DMS79 treated with DMSO at 0.1 percent for 48 hours (cell line): ENCODE results near the gene AFAP1.
A peak's percentile ranks its signal among the peaks of the same experiment; 100 is the strongest.

Source experiments
- DNase-seq: peaks from one replicate; lab custom pipeline; 2025; lab: John Stamatoyannopoulos, UW

Gene AFAP1

GRCh38 chr4:7784131-7784870 lies 155.4 kb downstream of the AFAP1 start:
- no peak for DNase-seq

- no peak for DNase-seq
Observed at GRCh38 chr4:7783541-7783940, 156.1 kb downstream of the AFAP1 start.

- no peak for DNase-seq
Observed at GRCh38 chr4:7782783-7783182, 156.9 kb downstream of the AFAP1 start.

GRCh38 chr4:7781993-7782392 lies 157.7 kb downstream of the AFAP1 start:
- DNase-seq = no peak

- no peak for DNase-seq
Observed at GRCh38 chr4:7781366-7781765, 158.3 kb downstream of the AFAP1 start.

- DNase-seq = no peak
Observed at GRCh38 chr4:7780751-7781348, 158.8 kb downstream of the AFAP1 start.

GRCh38 chr4:7779432-7779768 lies 160.3 kb downstream of the AFAP1 start:
- DNase-seq = no peak

- DNase-seq = peak; percentile 41
Observed at GRCh38 chr4:7778510-7779431, 160.9 kb downstream of the AFAP1 start.

- no peak for DNase-seq
Observed at GRCh38 chr4:7777871-7778509, 161.7 kb downstream of the AFAP1 start.

- no peak for DNase-seq
Observed at GRCh38 chr4:7777017-7777710, 162.5 kb downstream of the AFAP1 start.

- DNase-seq = no peak
Observed at GRCh38 chr4:7775396-7775795, 164.3 kb downstream of the AFAP1 start.

- no peak for DNase-seq
Observed at GRCh38 chr4:7774301-7775294, 165.1 kb downstream of the AFAP1 start.

- DNase-seq = no peak
Observed at GRCh38 chr4:7773401-7774180, 166.1 kb downstream of the AFAP1 start.

- no peak for DNase-seq
Observed at GRCh38 chr4:7772711-7773385, 166.8 kb downstream of the AFAP1 start.

- DNase-seq = no peak
Observed at GRCh38 chr4:7771541-7772507, 167.8 kb downstream of the AFAP1 start.

GRCh38 chr4:7771056-7771455 lies 168.6 kb downstream of the AFAP1 start:
- DNase-seq = no peak

GRCh38 chr4:7770224-7771050 lies 169.2 kb downstream of the AFAP1 start:
- DNase-seq = no peak
